Stimulated activated CD4-positive, alpha-beta T cell treated with anti-CD3 and anti-CD28 coated beads, Interleukin-1b, Interleukin-23, amount 100 ng/mL, for 1 hour (primary cell): Measurements from ENCODE around the gene EIF1B.

Source experiments
- DNase-seq, 2 donors: peaks; one replicate each; pipeline ENCODE4 v3.0.0-alpha.2; 2020; ENCODE audit warnings: low read depth in 2 of 2

EIF1B gene

GRCh38 chr3:40308725-40309417 lies 636 bp upstream of the EIF1B start:
- no peak for DNase-seq

DNA sequence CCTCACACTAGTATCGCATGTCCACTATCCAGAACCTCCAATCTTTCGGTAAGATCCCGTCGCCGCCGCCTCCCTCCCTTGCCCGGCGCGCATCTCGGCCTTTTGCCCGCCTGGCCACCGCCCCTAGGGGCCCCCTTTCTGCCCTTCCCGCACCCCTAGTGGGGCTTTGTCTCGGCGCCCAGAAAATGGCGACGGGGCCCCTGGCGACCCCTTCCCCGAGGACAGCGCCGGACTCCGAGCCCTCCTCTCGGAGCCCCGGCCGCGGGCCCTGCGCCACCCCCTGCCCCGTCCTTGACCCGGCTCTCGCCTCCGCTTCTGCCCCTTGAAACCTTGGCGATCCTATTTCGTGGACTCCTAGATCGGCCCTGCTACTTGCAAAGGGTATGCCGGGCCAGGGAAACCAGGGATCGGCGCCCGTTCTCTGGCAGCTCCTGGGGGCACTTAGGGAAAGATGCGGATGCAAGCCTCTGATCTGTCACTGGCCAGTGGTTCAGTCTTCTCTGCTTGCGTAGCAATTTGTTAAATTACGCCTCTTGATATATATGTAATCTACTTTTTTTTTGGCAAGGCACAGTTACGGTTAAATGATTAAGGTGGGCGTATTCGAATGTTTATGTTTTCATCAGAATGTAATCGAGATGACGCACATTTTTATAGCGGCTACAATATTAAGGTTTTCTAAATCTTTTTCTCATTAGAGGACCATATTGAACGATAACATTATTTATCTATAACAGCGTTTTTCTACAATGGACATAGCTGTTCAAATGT lies 603 bp downstream of the EIF1B start:
- peak in 1 of 2 donors; percentile 7 for DNase-seq

GRCh38 chr3:40310705-40311104 lies 1.2 kb downstream of the EIF1B start:
- DNase-seq: no peak

GRCh38 chr3:40312661-40313226 lies 3.2 kb downstream of the EIF1B start:
- no peak for DNase-seq

- DNase-seq: no peak
These were observed 4.7 kb downstream of the EIF1B start for GRCh38 chr3:40313975-40314860.

GRCh38 chr3:40317061-40317855 lies 7.8 kb downstream of the EIF1B start:
- DNase-seq: no peak

- no peak for DNase-seq
These were observed 12.3 kb downstream of the EIF1B start for GRCh38 chr3:40321818-40322217.

DNA sequence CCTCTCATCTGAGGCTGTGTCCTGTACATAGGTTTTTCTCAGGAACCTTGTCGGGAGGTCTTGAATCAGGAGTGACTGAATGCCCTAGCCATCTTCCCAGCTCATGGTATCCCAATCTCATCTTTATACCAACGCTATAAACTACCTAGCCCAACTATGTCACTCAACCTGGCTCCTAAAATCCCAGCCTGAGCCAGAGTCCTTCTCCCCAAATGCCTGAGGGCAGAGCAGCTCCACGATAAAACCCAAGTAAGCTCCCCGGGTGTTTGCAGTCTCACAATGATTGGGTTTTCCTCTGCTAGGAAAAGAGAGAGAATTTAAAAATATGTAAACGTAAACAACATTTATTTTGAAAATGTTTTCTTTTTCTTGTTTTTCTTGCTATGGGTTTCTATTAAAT lies 14.4 kb downstream of the EIF1B start:
- DNase-seq: no peak

DNA sequence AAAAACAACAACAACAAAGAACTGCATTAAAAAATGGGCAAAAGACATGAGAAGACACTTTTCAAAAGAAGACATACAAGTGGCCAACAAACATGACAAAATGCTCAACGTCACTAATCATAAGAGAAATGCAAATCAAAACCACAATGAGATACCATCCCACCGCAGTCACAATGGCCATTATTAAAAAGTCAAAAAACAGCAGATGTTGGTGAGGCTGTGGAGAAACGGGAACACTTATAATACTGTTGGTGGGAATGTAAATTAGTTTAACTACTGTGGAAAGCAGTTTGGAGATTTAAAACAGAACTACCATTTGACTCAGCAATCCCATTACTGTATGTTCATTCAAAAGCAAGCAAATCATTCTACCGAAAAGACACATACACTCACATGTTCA lies 15.1 kb downstream of the EIF1B start:
- no peak for DNase-seq

- no peak for DNase-seq
These were observed 16.0 kb downstream of the EIF1B start for GRCh38 chr3:40325465-40325864.

GRCh38 chr3:40328374-40328773 lies 18.9 kb downstream of the EIF1B start:
- DNase-seq: no peak

GRCh38 chr3:40329071-40329470 lies 19.6 kb downstream of the EIF1B start:
- DNase-seq: no peak

- no peak for DNase-seq
These were observed 23.2 kb downstream of the EIF1B start for GRCh38 chr3:40332684-40333083.

GRCh38 chr3:40333416-40333815 lies 23.9 kb downstream of the EIF1B start:
- no peak for DNase-seq

DNA sequence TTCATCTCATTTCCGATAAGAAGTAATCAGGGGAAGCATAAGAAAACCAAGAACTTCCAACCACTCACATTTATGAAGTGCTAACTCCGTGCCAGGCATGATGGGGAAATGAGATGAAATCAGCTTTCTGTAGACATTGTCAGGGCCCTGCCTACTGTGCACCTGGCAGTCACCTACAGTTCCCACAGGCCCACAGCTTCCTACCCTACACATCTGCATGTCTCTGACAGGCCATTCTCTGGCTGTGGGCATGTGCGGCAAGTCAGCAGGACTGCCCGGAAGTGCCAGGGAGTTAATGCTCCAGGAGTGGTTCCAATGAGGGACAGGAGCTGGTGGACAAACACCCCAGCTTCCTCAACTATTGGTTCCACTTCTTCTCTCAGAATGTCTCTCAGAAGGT lies 24.3 kb downstream of the EIF1B start:
- DNase-seq: no peak

GRCh38 chr3:40336101-40336500 lies 26.6 kb downstream of the EIF1B start:
- DNase-seq: no peak

- DNase-seq: no peak
These were observed 27.1 kb downstream of the EIF1B start for GRCh38 chr3:40336511-40337135.

DNA sequence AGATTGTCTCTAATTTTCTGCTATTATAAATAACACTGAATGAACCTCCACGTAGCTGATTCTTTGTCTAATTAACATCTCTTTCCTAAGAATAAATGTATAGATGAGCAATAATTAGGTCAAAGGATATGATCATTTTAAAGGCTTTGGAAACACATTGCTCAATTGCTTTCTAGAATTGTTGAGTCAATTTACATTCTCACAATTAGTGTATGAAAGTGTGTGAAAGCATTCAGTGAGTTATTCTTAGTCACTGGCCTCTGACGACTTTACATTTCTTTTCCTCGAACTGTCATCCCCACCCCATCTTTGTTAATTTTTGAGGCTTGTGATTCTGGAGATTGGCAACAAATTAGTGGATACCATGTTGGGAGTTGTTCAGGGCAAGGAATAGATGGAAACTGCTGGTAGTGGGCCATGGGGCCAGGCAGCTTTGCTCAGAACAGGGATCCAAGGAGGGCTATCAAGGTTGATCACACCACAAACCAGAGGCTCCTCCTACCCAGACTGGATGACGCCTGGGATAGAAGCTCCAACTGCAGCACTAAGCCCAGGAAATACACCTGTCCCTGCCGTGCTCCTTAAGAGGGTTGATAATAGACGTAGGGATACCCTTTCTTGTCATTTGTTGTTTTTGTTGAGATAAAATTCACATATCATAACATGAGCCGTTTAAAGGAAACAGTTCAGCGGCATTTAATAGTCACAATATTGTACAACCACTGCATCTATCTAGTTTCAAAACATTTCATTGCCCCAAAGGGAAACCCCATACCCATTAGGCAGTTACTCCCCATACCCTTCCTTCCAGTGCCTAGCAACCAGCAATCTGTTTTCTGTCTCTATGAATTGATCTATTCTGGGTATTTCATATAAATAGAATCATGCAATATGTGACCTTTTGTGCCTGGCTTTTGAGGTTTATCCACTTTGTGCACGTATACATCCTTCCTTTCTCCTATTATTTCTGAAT lies 27.9 kb downstream of the EIF1B start:
- no peak for DNase-seq

DNA sequence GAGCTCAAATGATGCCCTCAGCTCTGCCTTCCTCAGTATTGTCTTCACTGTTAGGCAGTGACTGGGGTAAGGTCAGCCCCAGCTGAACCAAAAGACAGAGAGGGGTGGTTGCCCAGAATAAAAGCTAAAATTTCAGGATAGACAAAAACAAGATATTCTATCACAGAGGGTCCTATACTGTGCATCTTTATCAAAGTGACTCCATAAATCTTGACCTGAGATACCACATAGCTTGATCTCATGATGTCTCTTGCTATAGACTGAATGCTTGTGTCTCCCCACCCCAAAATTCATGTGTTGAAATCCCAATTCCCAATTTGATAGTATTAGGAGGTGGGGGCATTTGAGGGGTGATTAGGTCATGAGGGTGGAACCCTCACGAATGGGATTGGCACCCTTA lies 30.4 kb downstream of the EIF1B start:
- no peak for DNase-seq
